Right lobe of liver (tissue), 6 donors: ENCODE measurements around the gene RNF34. TPM values are rescaled to one million over a fixed set of nuclear protein-coding genes. Genes with fewer than 3 reads are reported as not detected.

Experiments
- ATAC-seq, 4 donors: fragments of 200-7000 bp; cut with Tn5 transposase; one replicate each; pipeline ENCODE4 v1.9.1; 2020; ENCODE audit warnings: mild to moderate bottlenecking in 4 of 4, moderate library complexity in 4 of 4
- DNase-seq, 3 donors: peaks; one replicate each; pipeline ENCODE4 v3.0.0-alpha.2; 2020
- H3K27ac ChIP-seq, 3 donors: fragments of 200-600 bp; one replicate each; pipeline ENCODE4 v1.8.0; 2022
- H3K27me3 ChIP-seq, 2 donors: fragments of 200-600 bp; one replicate each; pipeline ENCODE4 v1.8.0; 2022
- H3K36me3 ChIP-seq, 4 donors: fragments of 200-600 bp; sonication (generic) in 1 of 4; one replicate each; pipeline versions ENCODE4 v1.5.1 to v1.8.0; 2017 to 2022; ENCODE audit warnings: control low read depth in 1 of 4
- H3K4me1 ChIP-seq, 4 donors: fragments of 200-600 bp; sonication (generic) in 1 of 4; one replicate each; pipeline versions ENCODE4 v1.5.1 to v1.8.0; 2017 to 2022; ENCODE audit warnings: control low read depth in 1 of 4
- H3K4me3 ChIP-seq, 3 donors: fragments of 200-600 bp; one replicate each; pipeline ENCODE4 v1.8.0; 2022
- H3K9me3 ChIP-seq, 4 donors: fragments of 200-600 bp; sonication (generic) in 1 of 4; one replicate each; pipeline versions ENCODE4 v1.5.1 to v1.8.0; 2017 to 2022; ENCODE audit warnings: control low read depth in 1 of 4
- CTCF ChIP-seq, 4 donors: fragments of 200-600 bp in 3 of 4; fragments of 450-650 bp in 1 of 4; IDR thresholded peaks; one replicate each; pipeline versions ENCODE4 v1.5.1 to v1.8.0; 2016 to 2022; ENCODE audit warnings: antibody characterized with exemption in 4 of 4, mild to moderate bottlenecking in 2 of 4
- POLR2A ChIP-seq: fragments of 450-650 bp; IDR thresholded peaks from one replicate; pipeline ENCODE4 v1.6.1; 2017; ENCODE audit warnings: antibody characterized with exemption, mild to moderate bottlenecking
- WGBS: methylation state at CpG from one replicate; pipeline ENCODE4 v1.1.6; 2018; ENCODE audit warnings: low coverage, low lambda C conversion rate; ENCODE audit not compliant: insufficient coverage; ENCODE audit errors: missing lambda C conversion rate; 5-methylcytosine and 5-hydroxymethylcytosine counted together
- intact Hi-C, 2 donors: fragments of 100-400 bp; cut with DNase I; formaldehyde crosslinking; loops; one replicate each; pipeline versions ENCODE4 v1.11.2 to v1.14.1; 2022
- total RNA-seq, 6 experiments: library from RNA; depleted of rRNA in 2 of 6; stranded (reverse); fragments of >200 nt in 2 of 6; fragmentation: NEBNext Ultra II Directional in 3 of 6; extraction: Animal tissue kit (Norgen Biotek cat#: 25700) in 3 of 6; gene quantifications; one replicate each; pipeline versions ENCODE4 v1.1.0 to v1.2.4, GENCODE V29; 2016 to 2023
- donor health status: DM: no; HTN: yes; CAD: no.
- donor health status: DM: no; HTN: no; CAD: no.
- donor health status: DM: no; HTN: no; CAD: no.
- donor health status: DM: no; HTN: yes; CAD: no.
- donor health status: DM: no; HTN: yes; CAD: no.

Gene RNF34
- total RNA-seq, 6 experiments from 2014 or later = 11.7 to 22.3 (median 14.6) TPM

DNA sequence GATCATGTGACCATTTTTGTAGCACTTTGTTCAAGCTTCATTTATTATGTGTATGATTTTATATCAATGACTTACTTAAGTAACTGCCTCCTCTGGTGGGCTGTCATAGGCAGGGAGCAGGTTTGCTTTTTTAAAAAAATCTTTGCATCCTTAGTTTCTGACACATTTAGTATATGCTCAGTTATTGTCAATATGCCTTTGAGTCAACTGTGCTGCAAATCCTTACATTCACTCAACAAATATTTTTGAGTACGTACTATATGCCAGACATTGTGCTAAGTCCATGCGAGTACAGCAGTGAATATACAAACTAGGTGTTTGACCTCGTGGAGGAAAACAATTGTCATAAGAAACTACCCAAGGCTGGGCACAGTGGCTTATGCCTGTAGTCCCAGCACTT, 43.3 kb upstream of the RNF34 start:
- DNase-seq (no peak), ATAC-seq (no peak)
- no peak overlapping the region for H3K4me3 ChIP-seq
- no peaks in the 10 kb centered on the region for H3K9me3 ChIP-seq
- no peaks in the 10 kb centered on the region for H3K27me3 ChIP-seq
- H3K27ac ChIP-seq = no peak overlapping the region
- H3K36me3 ChIP-seq = no peaks in the 10 kb centered on the region
- intact Hi-C loops = loop anchor here in 1 of 2 donors (10.0 kb wide), 1 partner anchor 78 kb away; no protein-coding TSS in a partner anchor
- peaks cover 0 to 7% (median 2%) of the 10 kb centered on the region in 4 donors for H3K4me1 ChIP-seq
- 85% methylated on average over 3 of the region's 3 CpGs for WGBS
- TF ChIP-seq CTCF (IDR thresholded peaks at IDR 0.05) (no peak), POLR2A (no peak)

- H3K9me3 ChIP-seq = no peaks in the 10 kb centered on the region
- H3K27me3 ChIP-seq = no peaks in the 10 kb centered on the region
- H3K4me3 ChIP-seq = no peak overlapping the region
- ATAC-seq (no peak), DNase-seq (no peak)
- peaks cover 0 to 7% (median 2%) of the 10 kb centered on the region in 4 donors for H3K4me1 ChIP-seq
- no peak overlapping the region for H3K27ac ChIP-seq
- H3K36me3 ChIP-seq = no peaks in the 10 kb centered on the region
- WGBS = 63% methylated on average over 3 of the region's 4 CpGs
- intact Hi-C loops = loop anchor here in 1 of 2 donors (10.0 kb wide), 1 partner anchor 77 kb away; no protein-coding TSS in a partner anchor
- TF ChIP-seq POLR2A (no peak), CTCF (IDR thresholded peaks at IDR 0.05) (no peak)
Observed at GRCh38 chr12:121357331-121357730, 42.6 kb upstream of the RNF34 start.

- 42% methylated on average over 3 of the region's 3 CpGs for WGBS
- no peaks in the 10 kb centered on the region for H3K36me3 ChIP-seq
Observed at GRCh38 chr12:121358073-121358472, 41.8 kb upstream of the RNF34 start.

GRCh38 chr12:121364683-121365121, 35.2 kb upstream of the RNF34 start:
- intact Hi-C loops = no loop called here
- Histone ChIP-seq H3K27me3 (no peaks in the 10 kb centered on the region), H3K9me3 (no peaks in the 10 kb centered on the region), H3K4me3 (no peak overlapping the region), H3K4me1 (no peaks in the 10 kb centered on the region), H3K27ac (no peak overlapping the region), H3K36me3 (no peaks in the 10 kb centered on the region)
- ATAC-seq (no peak), DNase-seq (no peak)
- 32% methylated on average over 5 of the region's 5 CpGs for WGBS
- TF ChIP-seq POLR2A = no peak
- no peak for TF ChIP-seq CTCF (IDR thresholded peaks at IDR 0.05)

More at GRCh38 chr12:121358073-121358472, 41.8 kb upstream of the RNF34 start:
- Histone ChIP-seq H3K4me3 (no peak overlapping the region), H3K4me1 (peaks cover 0 to 7% (median 2%) of the 10 kb centered on the region in 4 donors), H3K27me3 (no peaks in the 10 kb centered on the region), H3K27ac (no peak overlapping the region), H3K9me3 (no peaks in the 10 kb centered on the region)
- intact Hi-C loops = loop anchor here in 1 of 2 donors (10.0 kb wide), 1 partner anchor 77 kb away; no protein-coding TSS in a partner anchor
- TF ChIP-seq CTCF (IDR thresholded peaks at IDR 0.05) (no peak), POLR2A (no peak)
- DNase-seq (no peak), ATAC-seq (peak; percentile 10 to 42 (median 29))
